Mesenchymal stem cell (in vitro differentiated cells and primary cell): ENCODE results near the gene GYG2.
A peak's percentile ranks its signal among the peaks of the same experiment; 100 is the strongest.

Source experiments
- DNase-seq: peaks from one replicate; pipeline ENCODE4 v3.0.0-alpha.2; 2013
- H2AFZ ChIP-seq: one replicate; pipeline ENCODE4 v1.6.1; 2013; ENCODE audit warnings: low read depth, mild to moderate bottlenecking, control low read depth, inconsistent platforms, low read length, moderate library complexity
- H2AK5ac ChIP-seq: 2 replicates; pipeline ENCODE4 v1.6.1; 2013; ENCODE audit warnings: low read length, moderate library complexity, mild to moderate bottlenecking, inconsistent platforms; ENCODE audit not compliant: severe bottlenecking
- H2BK120ac ChIP-seq: one replicate; pipeline ENCODE4 v1.6.1; 2013; ENCODE audit warnings: low read depth, mild to moderate bottlenecking, inconsistent platforms, low read length, moderate library complexity
- H2BK12ac ChIP-seq, 2 experiments: one replicate each; pipeline ENCODE4 v1.6.1; 2013; ENCODE audit warnings: inconsistent platforms in 2 of 2, low read length in 2 of 2, mild to moderate bottlenecking in 2 of 2, moderate library complexity in 2 of 2, control low read depth in 1 of 2
- H2BK15ac ChIP-seq: one replicate; pipeline ENCODE4 v1.6.1; 2013; ENCODE audit warnings: mild to moderate bottlenecking, low read depth, inconsistent platforms; ENCODE audit not compliant: poor library complexity, severe bottlenecking
- H2BK5ac ChIP-seq: 2 replicates; pipeline ENCODE4 v1.6.1; 2013; ENCODE audit warnings: low read depth, mild to moderate bottlenecking, low read length, control low read depth, inconsistent platforms; ENCODE audit not compliant: poor library complexity, severe bottlenecking
- H3K14ac ChIP-seq, 2 experiments: one replicate each; pipeline ENCODE4 v1.6.1; 2013; ENCODE audit warnings: inconsistent platforms in 2 of 2, low read length in 2 of 2, control low read depth in 1 of 2, mild to moderate bottlenecking in 1 of 2, moderate library complexity in 1 of 2
- H3K18ac ChIP-seq, 2 experiments: one replicate each; pipeline ENCODE4 v1.6.1; 2013; ENCODE audit warnings: inconsistent platforms in 2 of 2, low read length in 2 of 2, control low read depth in 1 of 2, low read depth in 1 of 2, mild to moderate bottlenecking in 1 of 2
- H3K23ac ChIP-seq, 2 experiments: one replicate each; pipeline ENCODE4 v1.6.1; 2013; ENCODE audit warnings: inconsistent platforms in 2 of 2, low read length in 2 of 2, mild to moderate bottlenecking in 2 of 2, moderate library complexity in 2 of 2, control low read depth in 1 of 2
- H3K27ac ChIP-seq: 2 replicates; pipeline ENCODE4 v1.5.1; 2013; ENCODE audit warnings: mild to moderate bottlenecking, moderate library complexity, low read length, control low read depth, inconsistent platforms; ENCODE audit not compliant: poor library complexity, severe bottlenecking
- H3K27me3 ChIP-seq, 2 experiments: 2 replicates each; pipeline versions ENCODE4 v1.6.1 to v1.7.0; 2013; ENCODE audit warnings: low read length in 2 of 2, mild to moderate bottlenecking in 2 of 2, moderate library complexity in 2 of 2, control low read depth in 1 of 2, inconsistent platforms in 1 of 2; ENCODE audit not compliant: control insufficient read depth in 1 of 2, insufficient read depth in 1 of 2
- H3K36me3 ChIP-seq, 2 experiments: 2 replicates each; pipeline versions ENCODE4 v1.6.1 to v1.7.0; 2013; ENCODE audit warnings: low read length in 2 of 2, control low read depth in 1 of 2, inconsistent platforms in 1 of 2, low read depth in 1 of 2, mild to moderate bottlenecking in 1 of 2; ENCODE audit not compliant: insufficient read depth in 2 of 2, control insufficient read depth in 1 of 2
- H3K4ac ChIP-seq, 2 experiments: one replicate each; pipeline ENCODE4 v1.6.1; 2013; ENCODE audit warnings: inconsistent platforms in 2 of 2, low read length in 2 of 2, mild to moderate bottlenecking in 2 of 2, moderate library complexity in 2 of 2, control low read depth in 1 of 2, low read depth in 1 of 2
- H3K4me1 ChIP-seq: 2 replicates; pipeline ENCODE4 v1.6.1; 2013; ENCODE audit warnings: low read depth, low read length, control low read depth; ENCODE audit not compliant: control insufficient read depth, insufficient read depth
- H3K4me2 ChIP-seq: 2 replicates; pipeline ENCODE4 v1.6.1; 2013; ENCODE audit warnings: low read length, mild to moderate bottlenecking, inconsistent platforms; ENCODE audit not compliant: poor library complexity, severe bottlenecking
- H3K4me3 ChIP-seq, 2 experiments: 2 replicates each; pipeline versions ENCODE4 v1.5.1 to v1.7.0; 2013; ENCODE audit warnings: low read length in 2 of 2, mild to moderate bottlenecking in 2 of 2, control low read depth in 1 of 2, low read depth in 1 of 2; ENCODE audit not compliant: insufficient read depth in 1 of 2
- H3K79me1 ChIP-seq: replicated peaks from 2 replicates; pipeline ENCODE4 v1.6.1; 2013; ENCODE audit warnings: mild to moderate bottlenecking, control low read depth, low read length, inconsistent platforms; ENCODE audit not compliant: poor library complexity, severe bottlenecking
- H3K9ac ChIP-seq: 2 replicates; pipeline ENCODE4 v1.7.0; 2013; ENCODE audit warnings: mild to moderate bottlenecking, low read length, moderate library complexity
- H3K9me3 ChIP-seq: 2 replicates; pipeline ENCODE4 v1.7.0; 2013; ENCODE audit warnings: mild to moderate bottlenecking, low read length; ENCODE audit not compliant: control insufficient read depth
- H4K8ac ChIP-seq: one replicate; pipeline ENCODE4 v1.6.1; 2013; ENCODE audit warnings: inconsistent platforms, mild to moderate bottlenecking, low read length, moderate library complexity
- H4K91ac ChIP-seq: one replicate; pipeline ENCODE4 v1.6.1; 2013; ENCODE audit warnings: mild to moderate bottlenecking, low read length, inconsistent platforms
- WGBS: methylation state at CpG from one replicate; pipeline ENCODE4 v1.1.7; 2013; ENCODE audit warnings: mixed read lengths; 5-methylcytosine and 5-hydroxymethylcytosine counted together

The GYG2 gene

DNA sequence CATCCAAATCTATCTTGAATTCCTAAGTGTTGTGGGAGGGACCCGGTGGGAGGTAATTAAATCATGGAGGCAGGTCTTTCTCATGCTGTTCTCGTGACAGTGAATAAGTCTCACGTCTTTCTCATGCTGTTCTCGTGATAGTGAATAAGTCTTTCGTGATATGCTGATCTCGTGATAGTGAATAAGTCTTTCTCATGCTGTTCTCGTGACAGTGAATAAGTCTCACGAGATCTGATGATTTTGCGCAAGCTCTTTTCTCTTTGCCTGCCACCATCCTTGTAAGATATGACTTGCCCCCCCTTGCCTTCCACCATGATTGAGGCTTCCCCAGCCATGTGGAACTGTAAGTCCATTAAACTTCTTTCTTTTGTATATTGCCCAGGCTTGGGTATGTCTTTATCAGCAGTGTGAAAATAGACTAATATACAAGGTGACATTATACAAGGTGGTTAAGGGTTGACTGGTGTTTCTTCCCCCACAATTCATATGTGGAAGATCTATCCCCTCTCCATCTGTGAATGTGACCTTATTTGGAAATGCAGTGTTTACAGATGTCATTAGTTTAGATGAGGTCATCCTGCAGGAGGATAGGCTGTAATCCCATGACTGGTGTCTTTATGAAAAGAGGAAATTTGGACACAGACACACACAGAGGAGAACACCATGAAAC is 72.8 kb downstream of the GYG2 start:
- Histone ChIP-seq H3K9me3 (peaks cover 31% of the 10 kb centered on the region), H3K4me3 (no peak overlapping the region), H3K23ac (no peak overlapping the region), H4K91ac (no peak overlapping the region), H2AFZ (no peak overlapping the region), H3K4ac (no peak overlapping the region), H2BK15ac (no peak overlapping the region), H3K27ac (no peak overlapping the region), H3K36me3 (no peaks in the 10 kb centered on the region), H3K4me2 (no peak overlapping the region), H2AK5ac (no peak overlapping the region), H3K27me3 (peaks cover 0 to 19% of the 10 kb centered on the region in 2 experiments), H2BK120ac (no peak overlapping the region), H3K14ac (no peak overlapping the region), H3K79me1 (no peaks in the 10 kb centered on the region), H3K18ac (no peak overlapping the region), H2BK5ac (no peak overlapping the region), H3K9ac (no peak overlapping the region), H4K8ac (no peak overlapping the region), H3K4me1 (peaks cover 10% of the 10 kb centered on the region), H2BK12ac (no peak overlapping the region)
- DNase-seq = peak; percentile 50
- over 99% methylated on average over 9 of the region's 9 CpGs for WGBS

DNA sequence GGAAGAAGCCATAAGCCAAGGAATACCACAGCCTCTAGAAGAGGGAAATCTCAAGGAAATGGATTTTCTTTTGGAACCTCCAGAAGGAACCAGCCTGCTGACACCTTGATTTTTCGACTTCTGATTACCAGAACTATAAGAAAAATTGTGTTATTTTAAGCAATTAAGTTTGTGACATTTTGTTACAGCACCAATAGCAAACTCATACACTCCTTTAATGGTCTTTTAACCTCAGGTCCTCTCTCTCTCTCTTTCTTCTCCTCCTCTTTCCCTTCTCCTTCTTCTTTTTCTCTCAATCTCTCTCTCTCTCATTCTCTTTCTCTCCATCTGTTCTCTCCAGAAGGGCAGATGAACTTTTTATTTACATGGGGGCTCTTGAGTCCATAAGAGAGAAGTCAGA is 74.1 kb downstream of the GYG2 start:
- Histone ChIP-seq H3K4me3 (no peak overlapping the region), H3K9me3 (peaks cover 31% of the 10 kb centered on the region), H4K91ac (no peak overlapping the region), H3K18ac (no peak overlapping the region), H3K27me3 (peaks cover 0 to 12% of the 10 kb centered on the region in 2 experiments), H2BK120ac (no peak overlapping the region), H3K79me1 (no peaks in the 10 kb centered on the region), H3K4ac (no peak overlapping the region), H2BK15ac (no peak overlapping the region), H2AFZ (no peak overlapping the region), H3K36me3 (peaks cover 7 to 8% of the 10 kb centered on the region in 2 experiments), H3K4me2 (no peak overlapping the region), H3K9ac (no peak overlapping the region), H4K8ac (no peak overlapping the region), H3K27ac (no peak overlapping the region), H2BK5ac (no peak overlapping the region), H3K14ac (no peak overlapping the region), H3K4me1 (peaks cover 5% of the 10 kb centered on the region), H2BK12ac (no peak overlapping the region), H3K23ac (no peak overlapping the region), H2AK5ac (no peak overlapping the region)
- DNase-seq = no peak
- no CpG with 5 or more reads among the region's 1 CpG for WGBS

DNA sequence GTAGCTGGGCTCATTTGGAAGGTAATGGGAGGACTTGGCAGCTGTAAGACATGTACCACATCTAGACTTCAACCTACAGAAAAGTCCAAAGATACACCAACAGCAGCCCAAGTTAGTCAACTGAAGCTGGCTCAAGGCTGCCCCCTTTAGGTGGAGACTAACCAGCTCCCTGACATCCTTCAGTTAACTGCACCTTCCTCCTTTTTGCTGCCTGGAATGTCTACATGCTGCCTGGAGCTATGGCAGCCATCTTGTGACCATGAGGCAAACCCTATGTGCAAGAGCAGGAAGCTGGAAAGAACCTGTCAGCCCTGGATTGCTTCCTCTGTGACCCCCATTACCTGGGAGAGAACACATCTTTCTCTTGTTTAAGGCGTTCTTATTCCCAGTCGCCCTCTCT is 74.6 kb downstream of the GYG2 start:
- no peak overlapping the region for H2BK12ac ChIP-seq
- H2BK5ac ChIP-seq = no peak overlapping the region
- H3K9me3 ChIP-seq = peaks cover 31% of the 10 kb centered on the region
- peaks cover 0 to 9% of the 10 kb centered on the region in 2 experiments for H3K27me3 ChIP-seq
- no peak overlapping the region for H3K14ac ChIP-seq
- H3K79me1 ChIP-seq = no peaks in the 10 kb centered on the region
- no peak overlapping the region for H4K8ac ChIP-seq
- no peak overlapping the region for H3K4ac ChIP-seq
- no peak overlapping the region for H2AFZ ChIP-seq
- H3K4me2 ChIP-seq = no peak overlapping the region
- H3K4me3 ChIP-seq = no peak overlapping the region
- no peak overlapping the region for H3K9ac ChIP-seq
- no peak overlapping the region for H3K18ac ChIP-seq
- H3K36me3 ChIP-seq = peaks cover 7 to 10% of the 10 kb centered on the region in 2 experiments
- H2BK15ac ChIP-seq = no peak overlapping the region
- H2AK5ac ChIP-seq = no peak overlapping the region
- no peak overlapping the region for H3K23ac ChIP-seq
- peaks cover 4% of the 10 kb centered on the region for H3K4me1 ChIP-seq
- H3K27ac ChIP-seq = no peak overlapping the region
- H4K91ac ChIP-seq = no peak overlapping the region
- H2BK120ac ChIP-seq = no peak overlapping the region
- WGBS = no CpG with 5 or more reads among the region's 2 CpGs
- no peak for DNase-seq

DNA sequence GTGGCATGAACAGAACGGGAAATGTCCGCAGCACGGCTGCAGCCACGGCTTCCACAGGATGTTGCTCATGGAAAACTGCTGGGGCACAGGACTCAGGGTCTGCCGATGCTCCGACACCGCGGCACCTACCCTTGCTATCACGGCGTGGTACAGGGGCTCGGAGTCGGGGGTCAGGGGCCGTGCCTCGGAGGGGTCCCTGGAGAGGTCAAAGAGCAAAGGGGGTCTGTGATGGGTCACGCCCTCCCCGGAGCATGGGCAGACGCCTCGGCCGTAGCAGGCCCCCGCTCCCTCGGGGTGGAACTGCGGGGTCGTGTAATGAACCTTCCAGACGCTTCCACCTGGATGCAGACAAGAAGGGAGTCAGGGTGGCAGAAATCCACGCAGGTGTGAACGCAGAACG is 78.6 kb downstream of the GYG2 start:
- Histone ChIP-seq H2BK12ac (no peak overlapping the region), H2BK15ac (no peak overlapping the region), H3K4me2 (no peak overlapping the region), H2AFZ (no peak overlapping the region), H3K36me3 (peaks cover 7 to 14% of the 10 kb centered on the region in 2 experiments), H3K9ac (no peak overlapping the region), H3K4ac (no peak overlapping the region), H2BK5ac (no peak overlapping the region), H3K27ac (no peak overlapping the region), H2AK5ac (no peak overlapping the region), H3K18ac (no peak overlapping the region), H3K4me1 (no peaks in the 10 kb centered on the region), H3K79me1 (no peaks in the 10 kb centered on the region), H3K9me3 (peaks cover 28% of the 10 kb centered on the region), H3K23ac (no peak overlapping the region), H3K27me3 (no peaks in the 10 kb centered on the region), H3K14ac (no peak overlapping the region), H4K91ac (no peak overlapping the region), H3K4me3 (no peak overlapping the region), H2BK120ac (no peak overlapping the region), H4K8ac (no peak overlapping the region)
- 93% methylated on average over 27 of the region's 27 CpGs for WGBS
- DNase-seq = no peak
